H9 (cell line): ENCODE data around the gene LASP1. TPM values are rescaled to one million over a fixed set of nuclear protein-coding genes. Genes with fewer than 3 reads are reported as not detected.

Experiments
- DNase-seq: peaks from one replicate; pipeline ENCODE4 v3.0.0-alpha.2; 2017
- H2AFZ ChIP-seq: one replicate; pipeline ENCODE4 v1.6.1; 2013; ENCODE audit warnings: mild to moderate bottlenecking, low read length, control low read depth, moderate library complexity
- H2AK5ac ChIP-seq: 2 replicates; pipeline ENCODE4 v1.6.1; 2013; ENCODE audit warnings: low read length, control low read depth, mixed read lengths; ENCODE audit not compliant: insufficient read length
- H2BK120ac ChIP-seq: one replicate; pipeline ENCODE4 v1.6.1; 2013; ENCODE audit warnings: low read depth, mild to moderate bottlenecking, low read length, control low read depth, inconsistent platforms; ENCODE audit not compliant: poor library complexity, severe bottlenecking
- H2BK12ac ChIP-seq: 2 replicates; pipeline ENCODE4 v1.6.1; 2013; ENCODE audit warnings: low read length, control low read depth, mixed read lengths, low read depth; ENCODE audit not compliant: insufficient read length
- H2BK15ac ChIP-seq: 2 replicates; pipeline ENCODE4 v1.6.1; 2013; ENCODE audit warnings: low read depth, low read length, control low read depth
- H2BK20ac ChIP-seq: one replicate; pipeline ENCODE4 v1.6.1; 2013; ENCODE audit warnings: low read depth, mild to moderate bottlenecking, low read length, control low read depth, inconsistent platforms; ENCODE audit not compliant: poor library complexity, severe bottlenecking
- H2BK5ac ChIP-seq: 2 replicates; pipeline ENCODE4 v1.6.1; 2013; ENCODE audit warnings: low read length, control low read depth, mixed read lengths; ENCODE audit not compliant: insufficient read length
- H3K14ac ChIP-seq: 2 replicates; pipeline ENCODE4 v1.6.1; 2013; ENCODE audit warnings: low read length, control low read depth; ENCODE audit not compliant: insufficient read depth
- H3K18ac ChIP-seq: 2 replicates; pipeline ENCODE4 v1.6.1; 2013; ENCODE audit warnings: low read depth, mild to moderate bottlenecking, mixed read lengths, low read length, control low read depth; ENCODE audit not compliant: insufficient read length
- H3K23ac ChIP-seq: 2 replicates; pipeline ENCODE4 v1.6.1; 2013; ENCODE audit warnings: low read length, control low read depth, mixed read lengths, low read depth; ENCODE audit not compliant: insufficient read length
- H3K23me2 ChIP-seq: 2 replicates; pipeline ENCODE4 v1.6.1; 2013; ENCODE audit warnings: low read depth, mild to moderate bottlenecking, mixed read lengths, low read length, control low read depth; ENCODE audit not compliant: insufficient read length, poor library complexity, severe bottlenecking
- H3K27ac ChIP-seq: 2 replicates; pipeline ENCODE4 v1.5.1; 2013; ENCODE audit warnings: low read length, control low read depth, mixed read lengths, low read depth; ENCODE audit not compliant: insufficient read length
- H3K27me3 ChIP-seq: 2 replicates; pipeline ENCODE4 v1.6.1; 2013; ENCODE audit warnings: low read length, control low read depth, inconsistent platforms; ENCODE audit not compliant: insufficient read depth
- H3K4ac ChIP-seq: 2 replicates; pipeline ENCODE4 v1.6.1; 2013; ENCODE audit warnings: low read depth, mild to moderate bottlenecking, control low read depth, inconsistent platforms, low read length, moderate library complexity
- H3K4me1 ChIP-seq: 2 replicates; pipeline ENCODE4 v1.6.1; 2013; ENCODE audit warnings: low read length, control low read depth, inconsistent platforms; ENCODE audit not compliant: insufficient read depth
- H3K4me2 ChIP-seq: 2 replicates; pipeline ENCODE4 v1.6.1; 2013; ENCODE audit warnings: low read length, control low read depth, mixed read lengths; ENCODE audit not compliant: insufficient read length, insufficient read depth
- H3K56ac ChIP-seq: 2 replicates; pipeline ENCODE4 v1.6.1; 2013; ENCODE audit warnings: low read depth, mild to moderate bottlenecking, mixed read lengths, low read length, control low read depth; ENCODE audit not compliant: insufficient read length
- H3K79me1 ChIP-seq: 2 replicates; pipeline ENCODE4 v1.6.1; 2013; ENCODE audit warnings: low read depth, mild to moderate bottlenecking, moderate library complexity, low read length, control low read depth, inconsistent platforms; ENCODE audit not compliant: insufficient read depth, poor library complexity, severe bottlenecking
- H3K79me2 ChIP-seq: 2 replicates; pipeline ENCODE4 v1.6.1; 2013; ENCODE audit warnings: low read length, control low read depth, inconsistent platforms; ENCODE audit not compliant: insufficient read depth
- H3K9ac ChIP-seq: 2 replicates; pipeline ENCODE4 v1.6.1; 2013; ENCODE audit warnings: low read length, control low read depth, mixed read lengths; ENCODE audit not compliant: insufficient read length; ENCODE audit errors: extremely low read depth
- H3K9me3 ChIP-seq: one replicate; pipeline ENCODE4 v1.6.1; 2013; ENCODE audit warnings: low read depth, low read length, inconsistent platforms; ENCODE audit not compliant: control insufficient read depth
- H3T11ph ChIP-seq: one replicate; pipeline ENCODE4 v1.6.1; 2013; ENCODE audit warnings: mild to moderate bottlenecking, low read length, control low read depth, inconsistent platforms
- H4K20me1 ChIP-seq: one replicate; pipeline ENCODE4 v1.6.1; 2013; ENCODE audit not compliant: control insufficient read depth, insufficient read length, insufficient read depth
- H4K5ac ChIP-seq: 2 replicates; pipeline ENCODE4 v1.6.1; 2013; ENCODE audit warnings: low read depth, mild to moderate bottlenecking, mixed read lengths, low read length, control low read depth; ENCODE audit not compliant: insufficient read length
- H4K8ac ChIP-seq: replicated peaks from 2 replicates; pipeline ENCODE4 v1.6.1; 2013; ENCODE audit warnings: low read length, control low read depth, mixed read lengths, low read depth; ENCODE audit not compliant: insufficient read length
- H4K91ac ChIP-seq: 2 replicates; pipeline ENCODE4 v1.6.1; 2013; ENCODE audit warnings: low read depth, mild to moderate bottlenecking, moderate library complexity, mixed read lengths, low read length, control low read depth; ENCODE audit not compliant: insufficient read length
- H3K27ac Mint-ChIP-seq, 3 experiments: 2 replicates in 2 of 3; 3 replicates in 1 of 3; pipeline ENCODE4 v1.8.0; 2020 to 2021; ENCODE audit warnings: mixed read lengths in 3 of 3, mild to moderate bottlenecking in 1 of 3, moderate library complexity in 1 of 3
- H3K27me3 Mint-ChIP-seq: 2 replicates; pipeline ENCODE4 v1.8.0; 2021; ENCODE audit warnings: low read depth, mild to moderate bottlenecking, moderate library complexity, mixed read lengths
- H3K36me3 Mint-ChIP-seq, 3 experiments: 2 replicates in 2 of 3; 3 replicates in 1 of 3; pipeline ENCODE4 v1.8.0; 2020 to 2021; ENCODE audit warnings: low read depth in 3 of 3, mixed read lengths in 3 of 3; ENCODE audit not compliant: insufficient read depth in 1 of 3
- H3K4me1 Mint-ChIP-seq, 2 experiments: 2 replicates each; pipeline ENCODE4 v1.8.0; 2020; ENCODE audit warnings: mixed read lengths in 2 of 2
- H3K4me3 Mint-ChIP-seq, 2 experiments: 2 replicates in 1 of 2; 3 replicates in 1 of 2; pipeline ENCODE4 v1.8.0; 2020 to 2021; ENCODE audit warnings: mild to moderate bottlenecking in 2 of 2, mixed read lengths in 2 of 2, moderate library complexity in 1 of 2
- H3K9me3 Mint-ChIP-seq, 2 experiments: 2 replicates in 1 of 2; 3 replicates in 1 of 2; pipeline ENCODE4 v1.8.0; 2020; ENCODE audit warnings: mild to moderate bottlenecking in 2 of 2, mixed read lengths in 2 of 2, moderate library complexity in 1 of 2
- CTCF ChIP-seq: fragments of 200-600 bp; sonication (generic); conservative IDR thresholded peaks from 3 replicates; pipeline ENCODE4 v1.8.0; 2021; ENCODE audit warnings: antibody characterized with exemption, mild to moderate bottlenecking
- WGBS: extraction: QIAGEN DNeasy Blood & Tissue Kit; methylation state at CpG from one replicate; pipeline ENCODE4 v1.1.7; 2013; ENCODE audit warnings: missing lambda C conversion rate, low lambda C conversion rate, mixed read lengths; ENCODE audit not compliant: insufficient read length; ENCODE audit errors: extremely low coverage; 5-methylcytosine and 5-hydroxymethylcytosine counted together
- total RNA-seq: library from RNA; stranded (reverse); gene quantifications from 2 replicates; pipeline ENCODE4 v1.2.1, GENCODE V29; 2021

LASP1 gene
- total RNA-seq, 1 experiment from 2014 or later = 121 TPM

- TF ChIP-seq CTCF = no peak
- H3K23me2 ChIP-seq = no peaks in the 10 kb centered on the region
- DNase-seq = peak; percentile 31
- Mint-ChIP-seq H3K27ac (peak overlapping the region; percentile 5 to 70 (median 66); a peak in 6 of 7 replicates), H3K27me3 (no peaks in the 10 kb centered on the region), H3K9me3 (no peaks in the 10 kb centered on the region), H3K36me3 (peaks cover 6 to 53% (median 30%) of the 10 kb centered on the region in 3 experiments; a peak in 5 of 7 replicates), H3K4me1 (peaks cover 54 to 73% of the 10 kb centered on the region in 2 experiments), H3K4me3 (peak overlapping the region in 1 of 2 experiments; percentile 41; a peak in 1 of 5 replicates)
- H2BK120ac ChIP-seq = no peak overlapping the region
- no peaks in the 10 kb centered on the region for H4K20me1 ChIP-seq
- H3K79me1 ChIP-seq = peaks cover 3% of the 10 kb centered on the region
- H3T11ph ChIP-seq = no peak overlapping the region
- no peak overlapping the region for H3K4ac ChIP-seq
- no peak overlapping the region for H3K23ac ChIP-seq
- H3K4me1 ChIP-seq = peaks cover 6% of the 10 kb centered on the region; the same call in 1 of the 2 replicates
- no peak overlapping the region for H3K9ac ChIP-seq
- no peak overlapping the region for H3K56ac ChIP-seq
- H3K18ac ChIP-seq = no peak overlapping the region
- no CpG with 5 or more reads among the region's 9 CpGs for WGBS
- peaks cover 4% of the 10 kb centered on the region; the same call in 1 of the 2 replicates for H3K79me2 ChIP-seq
- H2BK15ac ChIP-seq = no peak overlapping the region
- no peaks in the 10 kb centered on the region for H3K9me3 ChIP-seq
- no peak overlapping the region for H3K4me2 ChIP-seq
- H3K27me3 ChIP-seq = no peaks in the 10 kb centered on the region
- no peak overlapping the region for H4K8ac ChIP-seq
- H2BK5ac ChIP-seq = no peak overlapping the region
- no peak overlapping the region for H2BK12ac ChIP-seq
- H4K5ac ChIP-seq = no peak overlapping the region
- H3K27ac ChIP-seq = no peak overlapping the region
- no peak overlapping the region for H3K14ac ChIP-seq
- no peak overlapping the region for H4K91ac ChIP-seq
- H2AK5ac ChIP-seq = no peak overlapping the region
- H2AFZ ChIP-seq = no peak overlapping the region
- no peak overlapping the region for H2BK20ac ChIP-seq
These were observed 15.3 kb downstream of the LASP1 start for GRCh38 chr17:38885044-38885727.
